Adrenal gland (tissue), 5 donors: ENCODE data around the gene ANKRD33B.

Experiments
- CTCF ChIP-seq, 6 experiments: fragments of 450-650 bp in 4 of 6; fragments of 200-600 bp in 2 of 6; sonication (generic) in 1 of 6; IDR thresholded peaks; 1 replicate in 5 of 6; 2 replicates in 1 of 6; pipeline versions ENCODE4 v1.5.1 to v1.8.0; 2016 to 2021; ENCODE audit warnings: antibody characterized with exemption in 6 of 6, mild to moderate bottlenecking in 2 of 6, moderate library complexity in 1 of 6
- POLR2A ChIP-seq, 2 donors: fragments of 450-650 bp; IDR thresholded peaks; one replicate each; pipeline ENCODE4 v1.6.1; 2017; ENCODE audit warnings: antibody characterized with exemption in 2 of 2, mild to moderate bottlenecking in 2 of 2, moderate library complexity in 1 of 2
- donor health status: DM: no; HTN: no; CAD: no.

GRCh38 chr5:10578869-10579268 is 15.0 kb downstream of the ANKRD33B start:
- no peak for TF ChIP-seq CTCF (IDR thresholded peaks at IDR 0.05)
- TF ChIP-seq POLR2A (IDR thresholded peaks at IDR 0.05), result no peak
